ENCODE data around the gene UBL4B. TPM values are rescaled to one million over a fixed set of nuclear protein-coding genes. Genes with fewer than 3 reads are reported as not detected.

The UBL4B gene
- total RNA-seq, 1 donor from 2014 or later, result not detected

GRCh38 chr1:110160538-110161100 is 48.4 kb downstream of the UBL4B start:
- H3K27me3 Mint-ChIP-seq (ENCODE audit: low read depth), result peaks cover 4% of the 10 kb centered on the region
- no peak for DNase-seq (ENCODE audit: low spot score)
- H3K36me3 Mint-ChIP-seq (ENCODE audit: low read depth), result peaks cover 2% of the 10 kb centered on the region
- TF ChIP-seq, protein P1, sequence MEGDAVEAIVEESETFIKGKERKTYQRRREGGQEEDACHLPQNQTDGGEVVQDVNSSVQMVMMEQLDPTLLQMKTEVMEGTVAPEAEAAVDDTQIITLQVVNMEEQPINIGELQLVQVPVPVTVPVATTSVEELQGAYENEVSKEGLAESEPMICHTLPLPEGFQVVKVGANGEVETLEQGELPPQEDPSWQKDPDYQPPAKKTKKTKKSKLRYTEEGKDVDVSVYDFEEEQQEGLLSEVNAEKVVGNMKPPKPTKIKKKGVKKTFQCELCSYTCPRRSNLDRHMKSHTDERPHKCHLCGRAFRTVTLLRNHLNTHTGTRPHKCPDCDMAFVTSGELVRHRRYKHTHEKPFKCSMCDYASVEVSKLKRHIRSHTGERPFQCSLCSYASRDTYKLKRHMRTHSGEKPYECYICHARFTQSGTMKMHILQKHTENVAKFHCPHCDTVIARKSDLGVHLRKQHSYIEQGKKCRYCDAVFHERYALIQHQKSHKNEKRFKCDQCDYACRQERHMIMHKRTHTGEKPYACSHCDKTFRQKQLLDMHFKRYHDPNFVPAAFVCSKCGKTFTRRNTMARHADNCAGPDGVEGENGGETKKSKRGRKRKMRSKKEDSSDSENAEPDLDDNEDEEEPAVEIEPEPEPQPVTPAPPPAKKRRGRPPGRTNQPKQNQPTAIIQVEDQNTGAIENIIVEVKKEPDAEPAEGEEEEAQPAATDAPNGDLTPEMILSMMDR (IDR thresholded peaks at IDR 0.05), result no peak
- no peak overlapping the region for H3K4me3 Mint-ChIP-seq (ENCODE audit: unreplicated experiment)
- H3K4me1 Mint-ChIP-seq (ENCODE audit: low read depth), result no peaks in the 10 kb centered on the region
- H3K27ac Mint-ChIP-seq (ENCODE audit: unreplicated experiment), result no peak overlapping the region
- H3K9me3 Mint-ChIP-seq (ENCODE audit: low read depth), result peaks cover 5% of the 10 kb centered on the region

GRCh38 chr1:110161165-110161564 is 48.9 kb downstream of the UBL4B start:
- no peak for DNase-seq (ENCODE audit: low spot score)
- TF ChIP-seq, protein P1 (IDR thresholded peaks at IDR 0.05), result no peak
- Mint-ChIP-seq H3K4me1 (ENCODE audit: low read depth) (no peaks in the 10 kb centered on the region), H3K27ac (ENCODE audit: unreplicated experiment) (no peak overlapping the region), H3K36me3 (ENCODE audit: low read depth) (peaks cover 2% of the 10 kb centered on the region), H3K27me3 (ENCODE audit: low read depth) (peaks cover 4% of the 10 kb centered on the region), H3K9me3 (ENCODE audit: low read depth) (peaks cover 5% of the 10 kb centered on the region), H3K4me3 (ENCODE audit: unreplicated experiment) (no peak overlapping the region)

GRCh38 chr1:110161849-110162248 is 49.6 kb downstream of the UBL4B start:
- no peak overlapping the region for H3K27ac Mint-ChIP-seq (ENCODE audit: unreplicated experiment)
- DNase-seq (ENCODE audit: low spot score), result no peak
- no peak overlapping the region for H3K4me3 Mint-ChIP-seq (ENCODE audit: unreplicated experiment)
- peaks cover 5% of the 10 kb centered on the region for H3K9me3 Mint-ChIP-seq (ENCODE audit: low read depth)
- peaks cover 4% of the 10 kb centered on the region for H3K27me3 Mint-ChIP-seq (ENCODE audit: low read depth)
- TF ChIP-seq, protein P1 (IDR thresholded peaks at IDR 0.05), result no peak
- H3K36me3 Mint-ChIP-seq (ENCODE audit: low read depth), result peaks cover 2% of the 10 kb centered on the region
- no peaks in the 10 kb centered on the region for H3K4me1 Mint-ChIP-seq (ENCODE audit: low read depth)

Other genes starting within 250 kb of the UBL4B start
- gene CSF1, start 201.6 kb upstream of the UBL4B start, total RNA-seq, result 15.2 to 19.8 TPM (median 16.8 TPM) in 3 replicates
- 57.3 to 69.3 TPM (median 59.6 TPM) in 3 replicates for gene AHCYL1, start 127.7 kb upstream of the UBL4B start, total RNA-seq
- 40.2 to 45.6 TPM (median 41.4 TPM) in 3 replicates for gene STRIP1, start 77.8 kb upstream of the UBL4B start, total RNA-seq
- not detected in 3 replicates for gene ALX3, start 41.8 kb upstream of the UBL4B start, total RNA-seq
- 1.6 to 6.1 TPM (median 2.1 TPM) in 3 replicates for gene SLC6A17, start 38.1 kb downstream of the UBL4B start, total RNA-seq
- gene KCNC4, start 97.9 kb downstream of the UBL4B start, total RNA-seq, result 2.7 to 5.2 TPM (median 3.2 TPM) in 3 replicates
- 17.4 to 21.3 TPM (median 19.0 TPM) in 3 replicates for gene RBM15, start 226.9 kb downstream of the UBL4B start, total RNA-seq